HAP-1 (cell line): Measurements from ENCODE around the gene VASP.

ENCODE experiments used
- DNase-seq, 2 experiments: peaks; one replicate each; pipeline ENCODE4 v3.0.0-alpha.2; 2016 to 2020; ENCODE audit warnings: low spot score in 2 of 2
- H3K27me3 ChIP-seq: fragments of 250-450 bp; sonication (Bioruptor Pico); 2 replicates; pipeline ENCODE4 v1.5.1; 2020; ENCODE audit warnings: low read depth, mild to moderate bottlenecking, moderate library complexity
- H3K36me3 ChIP-seq: fragments of 250-450 bp; sonication (Bioruptor Pico); replicated peaks from 2 replicates; pipeline ENCODE4 v1.5.1; 2020; ENCODE audit warnings: mild to moderate bottlenecking
- H3K4me1 ChIP-seq: fragments of 250-450 bp; sonication (Bioruptor Pico); 2 replicates; pipeline ENCODE4 v1.5.1; 2020; ENCODE audit warnings: mild to moderate bottlenecking
- H3K4me3 ChIP-seq: fragments of 250-450 bp; sonication (Bioruptor Pico); 2 replicates; pipeline ENCODE4 v1.5.1; 2020; ENCODE audit warnings: mild to moderate bottlenecking, moderate library complexity
- H3K9me3 ChIP-seq: fragments of 250-450 bp; sonication (Bioruptor Pico); 2 replicates; pipeline ENCODE4 v1.5.1; 2020; ENCODE audit warnings: mild to moderate bottlenecking, moderate library complexity
- in situ Hi-C: fragments of 300-500 bp; cut with MboI; formaldehyde crosslinking; loops from 3 replicates; pipeline ENCODE4 v1.14.3; 2020; ENCODE audit warnings: low sequenced_read_pairs, inconsistent platforms, mixed read lengths

The VASP gene

DNA sequence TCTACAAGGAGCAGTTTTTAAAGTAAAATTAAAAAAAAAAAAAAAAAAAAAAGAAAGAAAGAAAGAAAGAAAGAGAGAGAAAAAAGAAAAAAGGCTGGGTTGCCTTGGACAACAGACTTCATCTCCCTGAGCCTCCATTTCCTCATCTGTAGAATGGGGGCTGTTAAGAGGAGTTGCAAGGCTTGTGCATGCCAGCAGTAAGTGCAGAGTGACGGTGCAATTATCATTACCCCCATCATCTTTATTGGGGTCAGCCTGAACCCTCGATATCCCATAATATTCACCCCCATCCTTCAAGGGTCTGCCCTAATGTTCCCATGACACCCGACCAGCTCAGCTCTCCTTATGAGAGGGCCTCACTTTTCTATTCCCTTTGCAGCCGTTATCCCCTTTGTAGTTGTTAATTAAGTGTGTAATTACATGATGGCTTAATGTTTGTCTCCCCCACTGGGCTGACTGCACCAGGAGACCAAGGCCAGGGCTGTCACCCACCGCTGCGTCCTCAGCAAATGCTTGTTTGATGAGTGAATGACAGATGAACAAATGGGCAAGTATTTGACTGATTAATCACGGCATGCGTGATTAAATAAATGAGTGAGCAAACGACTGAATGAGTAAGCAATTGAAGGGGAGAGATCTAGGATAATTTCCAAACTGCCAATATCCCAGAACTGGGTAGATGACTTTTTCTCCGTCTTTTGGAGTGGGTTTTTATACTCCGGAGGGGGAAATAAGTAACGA is 29.4 kb upstream of the VASP start:
- in situ Hi-C loops = loop anchor here (5.0 kb wide), 1 partner anchor 36 kb away; no protein-coding TSS in a partner anchor
- H3K4me3 ChIP-seq = peak overlapping the region; percentile 42
- no peaks in the 10 kb centered on the region for H3K36me3 ChIP-seq
- no peaks in the 10 kb centered on the region for H3K9me3 ChIP-seq
- H3K27me3 ChIP-seq = no peaks in the 10 kb centered on the region
- peaks cover 5% of the 10 kb centered on the region for H3K4me1 ChIP-seq
- no peak for DNase-seq

- in situ Hi-C loops = loop anchor here (5.0 kb wide), 1 partner anchor 36 kb away; no protein-coding TSS in a partner anchor
- Histone ChIP-seq H3K4me3 (peak overlapping the region; percentile 42), H3K27me3 (no peaks in the 10 kb centered on the region), H3K36me3 (no peaks in the 10 kb centered on the region), H3K4me1 (peaks cover 5% of the 10 kb centered on the region), H3K9me3 (no peaks in the 10 kb centered on the region)
- peak; percentile 90 to 94 for DNase-seq
Observed at GRCh38 chr19:45478454-45479238, 28.6 kb upstream of the VASP start.

DNA sequence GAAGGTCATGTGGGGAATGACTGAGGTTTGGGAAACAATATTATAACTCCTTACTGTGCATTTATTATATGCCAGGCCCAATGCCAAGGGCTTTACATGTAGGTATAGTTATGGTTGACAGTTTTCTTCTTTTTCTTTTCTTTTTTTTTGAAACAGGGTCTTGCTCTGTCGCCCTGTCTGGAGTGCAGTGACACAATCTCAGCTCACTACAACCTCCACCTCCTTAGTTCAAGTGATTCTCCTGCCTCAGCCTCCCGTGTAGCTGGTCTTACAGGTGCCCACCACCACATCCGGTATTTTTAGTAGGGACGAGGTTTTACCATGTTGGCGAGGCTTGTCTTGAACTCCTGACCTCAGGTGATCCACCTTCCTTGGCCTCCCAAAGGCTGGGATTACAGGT is 24.2 kb upstream of the VASP start:
- Histone ChIP-seq H3K36me3 (no peaks in the 10 kb centered on the region), H3K4me3 (no peak overlapping the region), H3K4me1 (peaks cover 5% of the 10 kb centered on the region), H3K9me3 (no peaks in the 10 kb centered on the region), H3K27me3 (no peaks in the 10 kb centered on the region)
- in situ Hi-C loops = no loop called here
- no peak for DNase-seq

- no peaks in the 10 kb centered on the region for H3K36me3 ChIP-seq
- no peaks in the 10 kb centered on the region for H3K9me3 ChIP-seq
- no peaks in the 10 kb centered on the region for H3K27me3 ChIP-seq
- H3K4me3 ChIP-seq = no peak overlapping the region
- peaks cover 4% of the 10 kb centered on the region for H3K4me1 ChIP-seq
- in situ Hi-C loops = no loop called here
- no peak for DNase-seq
Observed at GRCh38 chr19:45484273-45484945, 22.9 kb upstream of the VASP start.

DNA sequence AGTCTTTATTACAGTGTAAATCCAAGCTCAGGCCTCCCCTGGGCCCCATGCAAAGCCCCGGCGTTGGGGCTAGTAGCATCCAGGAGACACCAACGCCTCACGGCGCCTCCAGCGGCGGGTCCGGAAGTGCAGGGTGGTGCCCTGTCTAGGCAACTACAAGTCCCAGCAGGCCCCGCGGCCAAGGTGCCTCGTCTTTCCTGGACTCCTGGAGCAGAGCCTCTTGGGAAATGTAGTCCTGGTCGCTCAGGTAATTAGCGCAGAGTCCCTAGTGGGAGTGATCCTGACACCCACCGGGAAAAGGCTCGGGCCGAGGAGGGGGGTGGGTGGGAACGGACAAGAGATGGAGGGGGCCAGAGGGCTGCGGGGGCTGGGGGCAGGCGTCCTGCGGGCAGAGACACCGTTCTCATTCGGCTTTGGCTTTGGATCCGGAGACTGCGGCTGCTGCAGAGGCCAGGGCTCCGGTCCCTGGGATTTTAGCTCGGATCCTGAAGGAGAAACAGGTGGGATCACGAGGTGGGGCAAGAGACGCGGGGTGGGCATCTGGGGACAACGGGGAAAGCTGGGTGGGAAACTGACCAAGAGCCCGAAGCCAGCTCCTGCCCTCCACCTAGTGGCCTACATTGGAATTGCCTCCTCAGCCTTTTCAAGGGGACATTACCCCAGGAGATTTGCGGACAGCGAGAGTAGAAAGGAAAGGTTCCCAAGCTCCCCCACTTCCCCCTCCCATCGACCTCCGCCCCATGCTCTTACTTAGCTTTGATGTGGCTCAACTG is 21.8 kb upstream of the VASP start:
- H3K4me3 ChIP-seq = peak overlapping the region; percentile 33
- H3K9me3 ChIP-seq = no peaks in the 10 kb centered on the region
- H3K4me1 ChIP-seq = peaks cover 4% of the 10 kb centered on the region
- no peaks in the 10 kb centered on the region for H3K27me3 ChIP-seq
- no peaks in the 10 kb centered on the region for H3K36me3 ChIP-seq
- in situ Hi-C loops = no loop called here
- peak; percentile 89 to 99 for DNase-seq

- in situ Hi-C loops = no loop called here
- Histone ChIP-seq H3K36me3 (no peaks in the 10 kb centered on the region), H3K9me3 (no peaks in the 10 kb centered on the region), H3K4me1 (peaks cover 5% of the 10 kb centered on the region), H3K4me3 (no peak overlapping the region), H3K27me3 (no peaks in the 10 kb centered on the region)
- no peak for DNase-seq
Observed at GRCh38 chr19:45488708-45489107, 18.6 kb upstream of the VASP start.

DNA sequence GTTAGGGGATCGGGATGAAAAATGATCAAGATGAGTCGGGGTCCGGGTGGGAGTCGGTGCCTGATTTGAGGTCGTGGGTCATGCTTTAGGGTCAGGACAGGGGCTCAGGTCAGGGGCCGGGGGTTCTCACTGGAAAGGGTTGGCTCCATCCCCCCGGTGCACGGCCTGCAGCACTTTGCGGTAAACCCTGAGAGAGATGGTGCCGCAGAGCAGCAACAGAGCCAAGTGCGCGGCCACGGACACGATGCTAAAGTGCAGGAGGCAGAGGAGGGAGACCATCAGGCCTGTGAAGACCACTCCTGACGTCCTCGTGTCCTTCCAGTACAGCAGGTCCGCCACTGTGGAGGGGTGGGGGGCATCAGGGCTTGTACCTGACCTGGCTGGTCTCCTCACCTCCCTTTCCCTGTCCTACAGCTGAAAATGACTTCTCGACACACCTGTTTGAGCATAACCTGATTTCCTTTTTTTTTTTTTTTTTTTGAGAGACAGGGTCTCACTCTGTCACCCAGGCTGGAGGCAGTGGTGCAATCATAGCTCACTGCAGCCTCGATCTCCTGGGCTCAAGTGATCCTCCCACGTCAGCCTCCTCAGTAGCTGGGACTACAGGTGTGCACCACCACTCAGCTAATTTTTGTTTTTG is 17.9 kb upstream of the VASP start:
- H3K4me3 ChIP-seq = no peak overlapping the region
- H3K27me3 ChIP-seq = no peaks in the 10 kb centered on the region
- no peak for DNase-seq
- no peaks in the 10 kb centered on the region for H3K36me3 ChIP-seq
- in situ Hi-C loops = no loop called here
- H3K4me1 ChIP-seq = peaks cover 7% of the 10 kb centered on the region
- H3K9me3 ChIP-seq = no peaks in the 10 kb centered on the region

GRCh38 chr19:45492137-45492626 is 15.1 kb upstream of the VASP start:
- H3K36me3 ChIP-seq = no peaks in the 10 kb centered on the region
- peaks cover 7% of the 10 kb centered on the region for H3K4me1 ChIP-seq
- in situ Hi-C loops = no loop called here
- no peaks in the 10 kb centered on the region; the same call in 1 of the 2 replicates for H3K27me3 ChIP-seq
- DNase-seq = no peak
- H3K9me3 ChIP-seq = no peaks in the 10 kb centered on the region
- peak overlapping the region; percentile 44 for H3K4me3 ChIP-seq

DNA sequence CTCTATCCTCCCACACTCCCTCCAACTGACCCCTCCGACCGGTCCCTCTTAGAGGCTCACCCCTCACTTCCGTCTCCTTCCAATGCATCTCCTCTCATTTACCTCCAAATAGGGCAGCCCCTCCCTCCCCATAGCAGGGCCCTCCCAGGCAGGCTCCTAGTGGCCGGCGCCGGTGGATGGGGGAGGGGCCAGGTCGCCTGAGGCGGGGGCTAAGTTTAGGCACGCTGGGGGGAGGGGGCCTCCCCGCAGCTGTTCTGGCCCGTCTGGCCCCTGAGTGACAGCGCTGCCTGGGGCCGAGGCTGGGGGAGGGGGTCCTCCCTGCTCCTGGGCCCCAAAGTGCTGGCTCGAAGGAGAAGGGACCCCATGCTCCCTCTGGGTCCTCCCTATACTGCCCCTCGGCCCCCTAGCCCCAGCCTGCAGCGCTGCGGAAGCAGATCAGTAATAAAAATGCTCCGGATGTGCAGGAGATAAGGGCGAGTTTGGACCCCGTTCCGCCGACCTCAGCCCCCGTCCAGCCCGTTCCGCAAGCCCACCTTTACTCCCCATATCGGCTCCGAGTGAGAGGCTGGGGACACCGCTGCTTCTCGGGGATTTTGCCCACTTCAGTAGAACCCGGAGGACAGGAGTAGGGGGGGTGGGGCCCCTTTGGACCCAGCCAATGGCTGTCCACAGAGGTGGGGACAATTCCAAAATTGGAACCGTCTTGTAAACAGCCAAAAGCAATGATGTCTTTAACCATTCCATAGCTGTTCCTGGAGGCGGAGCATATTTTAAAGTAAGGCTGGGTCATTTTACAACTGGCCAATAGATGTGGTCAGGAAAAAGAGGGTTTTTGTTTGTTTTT is 14.4 kb upstream of the VASP start:
- Histone ChIP-seq H3K27me3 (no peaks in the 10 kb centered on the region; the same call in 1 of the 2 replicates), H3K36me3 (no peaks in the 10 kb centered on the region), H3K9me3 (no peaks in the 10 kb centered on the region), H3K4me1 (peaks cover 12% of the 10 kb centered on the region), H3K4me3 (peak overlapping the region; percentile 44)
- DNase-seq = peak; percentile 88 to 91
- in situ Hi-C loops = no loop called here

DNA sequence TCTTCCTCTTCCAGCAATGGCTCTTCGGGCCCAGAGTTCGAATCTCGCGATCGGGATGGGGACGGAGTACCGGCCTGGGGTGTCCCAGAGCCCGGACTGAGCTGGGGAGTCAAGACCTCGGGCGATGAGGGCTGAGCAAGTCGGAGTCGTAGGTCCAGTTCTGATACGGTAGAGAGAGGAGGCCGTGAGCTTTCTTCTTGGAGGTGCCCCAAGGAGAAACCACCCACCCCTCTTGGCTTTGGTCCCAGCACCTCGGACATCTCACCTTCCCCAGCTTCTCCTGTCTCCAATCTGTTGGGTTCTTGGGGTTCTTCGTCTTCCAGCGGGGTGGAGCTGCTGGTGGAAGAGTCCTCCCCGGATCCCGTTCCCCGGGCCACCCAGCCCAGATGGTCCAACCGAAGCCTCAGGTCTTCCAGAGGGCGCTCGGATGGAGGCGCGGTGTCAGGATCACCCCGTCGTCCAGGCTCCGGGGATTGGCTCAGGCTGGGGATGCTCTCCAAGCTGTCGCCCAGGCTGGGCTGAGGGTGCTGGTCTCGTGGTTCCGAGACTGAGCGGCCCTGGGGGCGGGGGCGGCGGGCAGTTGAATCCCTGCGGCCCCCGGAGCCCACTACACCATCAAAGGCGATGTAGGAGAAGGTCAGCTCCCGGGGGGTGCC is 12.9 kb upstream of the VASP start:
- no peak overlapping the region for H3K4me3 ChIP-seq
- no peaks in the 10 kb centered on the region for H3K9me3 ChIP-seq
- H3K4me1 ChIP-seq = peaks cover 14% of the 10 kb centered on the region
- DNase-seq = no peak
- no peaks in the 10 kb centered on the region for H3K36me3 ChIP-seq
- in situ Hi-C loops = no loop called here
- no peaks in the 10 kb centered on the region; the same call in 1 of the 2 replicates for H3K27me3 ChIP-seq

DNA sequence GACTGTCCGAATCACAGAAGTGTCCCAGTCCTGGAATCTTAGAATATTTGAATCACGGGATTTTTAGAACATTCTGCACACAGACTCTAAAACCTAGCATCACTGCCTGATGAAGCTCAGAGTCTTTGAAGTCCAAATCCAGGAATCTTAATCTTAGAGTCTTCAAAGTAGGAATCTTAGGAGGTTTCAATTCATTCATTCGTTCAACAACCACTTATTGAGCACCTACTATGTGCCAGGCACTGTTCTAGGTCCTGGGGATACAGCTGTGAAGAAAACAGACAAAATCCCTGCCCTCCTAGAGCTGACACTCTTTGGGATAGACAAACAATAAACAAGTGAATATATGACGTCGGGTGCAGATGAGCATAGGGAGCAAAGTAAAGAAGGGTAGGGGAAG is 12.1 kb upstream of the VASP start:
- in situ Hi-C loops = no loop called here
- no peak for DNase-seq
- Histone ChIP-seq H3K36me3 (no peaks in the 10 kb centered on the region), H3K9me3 (no peaks in the 10 kb centered on the region), H3K4me1 (peaks cover 14% of the 10 kb centered on the region), H3K4me3 (no peak overlapping the region), H3K27me3 (no peaks in the 10 kb centered on the region; the same call in 1 of the 2 replicates)
